HG03565 (cell line): ENCODE results near the gene CRTC3.
"Not testable (repeated sequence)": the region's sequence is repeated elsewhere in the genome, so short reads cannot be mapped to it uniquely, and the experiment has no call there.

Experiments
- ATAC-seq: cut with Tn5 transposase; IDR thresholded peaks from one replicate; pipeline ENCODE4 v1.9.1; 2021; ENCODE audit warnings: mild to moderate bottlenecking, moderate library complexity; ENCODE audit not compliant: unreplicated experiment

Gene CRTC3

DNA sequence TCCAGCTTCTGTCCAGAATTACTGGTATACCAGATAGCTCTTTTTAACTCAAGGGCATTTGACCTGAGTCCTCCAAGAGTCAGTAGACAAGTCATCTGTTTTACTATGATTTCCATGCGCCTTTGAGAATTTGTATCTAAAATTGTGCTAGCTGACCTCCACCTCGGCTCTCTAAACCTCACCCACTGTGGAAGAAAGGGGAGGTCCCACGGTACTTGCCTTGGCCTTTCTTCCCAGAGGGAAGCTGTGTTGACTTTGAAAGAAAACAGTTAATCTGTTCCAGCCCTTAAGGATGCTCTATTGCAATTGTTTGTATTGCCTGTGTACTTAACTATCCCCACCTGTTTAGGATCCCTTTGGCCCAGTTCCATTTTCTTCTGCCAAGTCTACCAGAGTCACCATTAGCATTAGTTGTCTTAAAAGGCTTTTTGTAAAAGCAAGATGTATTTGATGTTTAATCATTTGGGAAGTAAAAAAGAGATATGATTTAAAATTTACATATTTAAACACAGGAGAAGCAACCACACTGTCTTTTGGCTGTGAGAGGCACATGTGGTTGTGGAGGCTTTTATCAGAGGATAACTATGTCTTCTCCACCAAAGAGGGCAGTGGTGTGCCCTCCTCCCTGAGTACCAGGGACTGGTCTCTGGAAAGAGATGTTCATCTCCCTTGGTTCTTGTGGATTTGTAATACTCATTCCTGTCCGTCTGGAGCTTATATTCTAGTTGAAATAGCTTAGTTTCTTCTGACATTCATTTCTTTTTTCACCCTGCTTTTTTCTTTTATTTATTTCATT, 88.8 kb downstream of the CRTC3 start:
- no peak for ATAC-seq

- no peak for ATAC-seq
Observed at GRCh38 chr15:90619468-90619867, 89.7 kb downstream of the CRTC3 start.

DNA sequence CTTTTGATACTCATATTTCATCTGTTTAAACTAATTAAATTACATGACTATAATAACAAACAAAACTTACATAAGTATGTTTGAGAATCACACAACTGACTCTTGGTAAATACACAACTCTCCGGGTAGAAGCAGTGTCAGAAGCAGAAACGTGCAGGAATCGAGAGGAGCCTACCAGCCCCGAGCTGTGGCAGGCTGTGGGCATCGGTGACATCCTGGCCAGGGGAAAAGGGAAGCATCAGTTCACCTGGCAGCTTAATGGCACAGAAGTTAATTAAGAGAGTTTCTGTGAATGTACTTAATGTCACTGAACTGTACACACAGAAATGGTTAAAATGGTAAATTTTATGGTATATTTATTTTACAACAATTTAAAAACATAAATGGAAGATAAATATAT, 90.2 kb downstream of the CRTC3 start:
- no peak for ATAC-seq

DNA sequence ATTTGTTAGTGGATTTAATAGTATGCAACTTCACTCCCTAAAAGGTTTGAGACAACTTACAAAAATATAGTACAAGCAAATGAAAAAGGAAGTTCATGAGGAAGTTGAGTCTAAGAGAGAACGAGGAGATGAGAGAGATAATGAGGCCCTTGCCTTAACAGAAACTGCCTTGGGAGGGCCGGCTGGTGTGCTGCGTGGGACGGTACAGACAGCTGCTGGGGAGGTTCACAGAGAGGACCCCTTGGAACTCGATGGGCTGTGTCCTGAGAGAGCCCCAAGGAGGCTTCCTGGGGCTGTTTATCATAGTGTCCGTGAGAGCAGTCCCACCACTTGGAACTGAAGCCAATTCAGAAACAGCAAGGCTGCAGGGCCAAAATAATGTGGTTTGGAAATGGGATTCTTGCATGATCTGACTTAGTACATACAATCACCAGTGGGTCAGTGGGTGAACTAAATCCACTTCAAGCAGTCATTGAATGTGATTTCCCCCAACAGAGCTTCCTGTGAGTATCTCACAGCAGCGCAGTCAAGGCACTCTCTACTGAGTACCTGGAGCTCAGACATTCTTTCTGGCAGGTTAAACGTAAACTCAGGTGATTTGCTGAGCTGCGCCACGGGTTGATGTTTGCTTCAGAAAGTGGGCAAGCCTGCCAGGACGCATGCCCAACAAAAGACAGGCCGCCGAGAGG, 90.8 kb downstream of the CRTC3 start:
- peak; percentile 60 for ATAC-seq

DNA sequence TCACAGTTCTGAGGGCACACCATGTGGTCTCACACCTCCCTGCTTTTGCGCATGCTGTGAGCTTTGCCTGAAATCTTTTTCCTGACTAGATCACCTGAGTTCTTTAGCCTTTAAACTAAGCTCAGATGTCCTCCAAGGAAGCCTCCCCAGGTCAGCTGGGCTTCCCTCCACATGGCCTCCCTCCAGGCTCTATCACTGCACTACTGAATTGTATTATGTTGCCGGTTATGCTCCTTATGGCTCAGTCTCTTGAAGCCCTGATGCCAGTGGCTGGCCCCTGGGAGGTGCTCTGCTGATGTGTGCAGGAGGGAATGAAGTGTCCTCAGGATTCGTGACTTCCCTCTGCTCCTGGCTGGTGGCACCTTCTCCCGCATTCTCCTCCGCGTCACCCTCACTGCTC, 94.1 kb downstream of the CRTC3 start:
- ATAC-seq = no peak

DNA sequence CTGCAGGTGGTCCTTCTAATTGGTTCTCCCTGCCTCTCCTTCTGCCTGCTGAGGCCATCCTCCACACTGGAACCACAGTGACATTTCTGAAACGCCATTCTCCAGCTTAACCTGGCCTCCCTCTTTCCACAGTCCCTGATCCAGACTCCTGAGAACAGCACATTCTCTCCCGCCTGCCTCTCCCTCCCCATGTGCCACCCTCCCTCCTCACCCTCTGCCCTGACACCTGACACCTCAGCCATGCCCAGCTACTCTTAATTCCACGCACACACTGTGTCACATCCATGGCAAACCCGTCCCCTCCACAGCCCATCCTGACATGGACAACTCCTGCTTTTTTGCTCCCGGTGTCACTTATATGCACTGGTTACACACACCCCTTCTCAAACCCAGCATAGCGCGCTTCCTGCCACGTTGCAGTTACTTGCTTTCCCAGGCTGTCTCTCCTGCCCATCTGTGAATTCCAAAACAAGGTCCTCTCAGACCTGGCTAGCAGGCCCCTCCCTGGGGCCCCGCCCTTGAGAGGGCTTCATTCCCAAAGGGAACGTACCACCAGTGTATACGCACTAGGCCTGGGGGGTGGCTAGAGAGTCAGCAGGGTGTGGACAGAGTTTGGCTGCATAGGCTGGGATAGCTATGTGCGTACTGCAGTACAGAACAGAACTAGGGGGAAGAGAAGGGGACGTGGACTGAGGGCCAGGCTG, 94.7 kb downstream of the CRTC3 start:
- ATAC-seq = no peak

DNA sequence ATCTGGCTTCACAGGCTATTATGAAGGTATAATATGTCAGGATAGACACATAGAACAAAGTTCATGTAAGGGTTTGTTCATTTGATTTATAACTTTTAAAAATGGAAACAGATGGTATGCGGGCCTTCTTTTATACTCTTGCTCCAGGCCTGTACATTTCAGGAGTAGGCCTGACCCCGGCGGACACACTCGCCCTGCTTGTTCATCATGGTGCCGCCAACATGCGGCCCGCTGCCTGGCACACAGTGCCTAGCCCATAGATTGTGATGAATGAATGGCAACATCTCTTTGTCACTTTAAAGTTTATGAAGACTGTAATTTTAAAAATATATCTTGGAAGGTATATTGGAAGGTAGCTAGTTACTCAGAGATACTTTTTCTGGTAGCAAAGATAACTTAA, 95.3 kb downstream of the CRTC3 start:
- no peak for ATAC-seq

DNA sequence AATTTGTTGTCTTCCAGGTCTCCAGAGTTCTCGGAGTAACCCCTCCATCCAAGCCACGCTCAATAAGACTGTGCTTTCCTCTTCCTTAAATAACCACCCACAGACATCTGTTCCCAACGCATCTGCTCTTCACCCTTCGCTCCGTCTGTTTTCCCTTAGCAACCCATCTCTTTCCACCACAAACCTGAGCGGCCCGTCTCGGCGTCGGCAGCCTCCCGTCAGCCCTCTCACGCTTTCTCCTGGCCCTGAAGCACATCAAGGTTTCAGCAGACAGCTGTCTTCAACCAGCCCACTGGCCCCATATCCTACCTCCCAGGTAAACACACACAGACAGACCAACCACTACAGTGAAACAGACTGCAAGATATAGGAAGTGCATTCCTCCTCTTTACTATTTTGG, 99.5 kb downstream of the CRTC3 start:
- no peak for ATAC-seq

DNA sequence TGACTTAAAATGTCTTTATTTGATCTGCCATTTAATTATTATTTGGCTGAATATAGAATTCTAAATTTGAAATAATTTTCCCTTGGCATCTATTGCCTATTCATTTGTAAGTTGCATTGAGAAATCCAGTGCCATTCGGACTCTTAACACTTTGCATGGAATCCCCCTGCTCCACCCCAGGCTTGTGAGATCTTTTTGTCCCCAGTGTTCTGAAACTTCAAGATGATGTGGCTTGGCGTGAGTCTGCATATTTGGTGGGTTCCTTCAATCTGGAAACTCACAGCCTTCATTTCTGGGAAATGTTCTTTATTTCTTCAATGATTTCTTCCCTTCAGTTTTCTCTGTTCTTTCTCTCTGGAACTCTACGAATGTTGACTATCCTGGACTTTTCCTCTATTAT, 103.6 kb downstream of the CRTC3 start:
- ATAC-seq = no peak

GRCh38 chr15:90636993-90637392, 107.3 kb downstream of the CRTC3 start:
- not testable (repeated sequence) for ATAC-seq

DNA sequence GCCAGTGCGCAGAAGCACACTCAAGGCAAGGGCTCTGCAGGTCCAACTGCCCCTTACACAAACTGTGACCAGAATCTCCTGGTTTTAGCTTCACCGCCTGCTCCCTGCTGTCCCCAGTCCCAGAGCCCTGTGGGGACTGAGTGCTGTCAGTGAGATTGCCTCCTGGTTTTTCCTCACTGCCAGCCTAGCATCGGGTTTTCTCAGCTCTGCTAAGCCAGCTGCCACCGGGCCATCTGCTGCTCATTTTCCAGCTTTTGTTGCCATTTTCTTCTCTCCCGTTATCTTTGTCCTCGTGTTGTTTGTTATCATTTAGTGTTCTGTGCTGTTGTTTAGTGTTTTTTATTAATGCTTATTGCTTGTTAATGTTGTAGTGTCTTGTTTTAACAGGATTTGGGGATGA, 108.0 kb downstream of the CRTC3 start:
- no peak for ATAC-seq

- ATAC-seq = no peak
Observed at GRCh38 chr15:90638201-90638691, 108.5 kb downstream of the CRTC3 start.

- ATAC-seq = no peak
Observed at GRCh38 chr15:90638963-90639362, 109.2 kb downstream of the CRTC3 start.

DNA sequence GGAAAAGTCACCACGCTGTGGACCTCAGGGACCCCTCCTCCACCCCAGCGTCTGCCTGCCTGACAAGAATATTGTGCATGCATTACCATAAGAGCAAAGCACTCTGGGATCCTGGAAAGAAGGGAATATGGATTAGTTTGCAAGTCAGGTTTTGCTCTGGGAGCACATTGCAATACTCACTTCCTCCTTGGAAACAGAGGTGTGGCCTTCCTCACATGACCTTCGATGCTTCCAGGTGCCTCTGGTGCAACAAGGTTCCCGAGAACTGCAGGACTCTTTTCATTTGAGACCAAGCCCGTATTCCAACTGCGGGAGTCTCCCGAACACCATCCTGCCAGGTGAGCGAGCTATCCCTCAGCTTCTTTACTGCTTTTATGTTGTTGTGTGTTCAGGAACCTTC, 111.1 kb downstream of the CRTC3 start:
- no peak for ATAC-seq

- ATAC-seq = no peak
Observed at GRCh38 chr15:90641581-90642463, 112.1 kb downstream of the CRTC3 start.

DNA sequence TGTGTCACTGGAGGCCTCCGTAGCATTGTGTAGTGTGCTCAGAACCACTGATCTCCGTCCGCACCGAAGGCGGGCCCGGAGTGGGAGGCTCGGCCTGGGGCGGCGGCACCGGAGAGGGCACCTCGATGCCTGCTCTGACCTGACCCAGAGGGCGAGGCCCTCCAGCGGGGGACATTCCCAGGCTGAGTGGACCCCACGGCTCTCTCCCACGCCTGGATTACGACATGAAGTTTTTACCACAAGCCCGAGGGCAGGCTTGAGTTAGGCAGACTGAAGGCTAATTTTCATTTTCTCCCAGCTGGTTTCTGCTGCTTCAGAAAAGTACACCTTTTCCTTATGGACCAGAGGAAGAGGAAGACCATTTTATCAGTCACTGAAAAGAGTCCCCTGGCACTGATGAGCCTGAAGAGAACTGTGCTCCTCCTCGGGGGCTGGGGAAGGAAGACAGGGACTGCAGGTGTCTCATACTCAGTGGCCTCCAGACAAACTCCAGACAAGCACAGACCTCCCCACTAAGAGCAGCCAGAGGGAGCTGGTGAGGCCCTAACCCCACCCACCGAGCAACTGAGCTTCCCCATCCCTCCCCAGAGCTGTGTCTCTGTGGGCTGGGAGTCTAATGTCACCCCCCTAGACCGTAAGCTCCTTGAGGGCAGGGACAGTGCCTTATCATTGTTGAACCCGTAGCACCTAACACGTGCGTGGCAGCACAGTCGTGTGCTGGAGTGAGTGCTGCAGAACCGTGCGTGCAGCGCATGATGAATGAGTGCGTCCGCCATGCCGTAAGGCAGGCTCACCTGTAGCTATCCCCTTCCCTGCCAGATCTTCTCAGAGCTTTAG, 113.0 kb downstream of the CRTC3 start:
- no peak for ATAC-seq

DNA sequence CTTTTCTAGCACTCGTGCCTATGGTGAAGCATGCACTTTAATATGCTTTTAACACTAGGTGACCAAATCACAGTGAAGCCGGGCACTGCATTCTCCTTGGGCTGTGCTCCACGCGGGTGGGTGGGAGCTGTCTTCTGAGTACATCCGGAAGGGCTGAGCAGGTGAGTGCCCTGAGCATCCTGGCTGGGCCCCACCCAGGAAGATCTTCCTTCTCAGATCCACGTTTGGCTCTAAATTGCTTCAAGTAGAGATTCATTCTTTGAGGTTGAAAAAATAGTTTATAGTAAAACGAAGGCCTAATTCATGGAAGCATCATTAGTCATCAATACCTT, 113.5 kb downstream of the CRTC3 start:
- ATAC-seq = no peak

DNA sequence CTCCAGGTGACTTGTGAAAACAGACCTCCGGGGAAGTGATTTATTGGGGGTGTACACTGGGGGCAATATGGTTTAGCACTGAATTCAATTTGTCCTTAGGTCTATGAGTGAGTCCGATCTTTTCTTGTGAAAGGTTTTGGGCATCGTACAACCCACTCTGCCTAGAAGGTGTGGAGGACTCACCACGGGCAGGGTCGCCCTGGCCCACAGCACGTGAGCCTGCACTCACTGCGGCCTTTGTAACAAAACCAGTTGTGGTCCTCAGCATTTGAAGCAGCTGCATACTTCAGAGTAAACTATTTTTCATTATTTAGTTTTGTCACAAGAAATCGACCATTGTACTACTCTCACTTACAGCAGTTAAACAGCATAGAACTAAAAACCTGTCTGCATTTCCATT, 114.8 kb downstream of the CRTC3 start:
- ATAC-seq = no peak

- no peak for ATAC-seq
Observed at GRCh38 chr15:90644952-90645725, 115.4 kb downstream of the CRTC3 start.
